OCI-LY7 (cell line): ENCODE data around the gene TOM1L2. TPM values are rescaled to one million over a fixed set of nuclear protein-coding genes. Genes with fewer than 3 reads are reported as not detected.

Source experiments
- BruUV-seq: library from RNA; stranded (reverse); fragments of 400-500 nt; replicated peaks from 2 replicates; lab custom pipeline; 2021; lab: Mats Ljungman, UMichigan
- CTCF ChIA-PET: fragments of 300-600 bp; sonication (Branson Sonifier 250); formaldehyde crosslinking; loops from one replicate; lab custom pipeline; 2022; ENCODE audit warnings: antibody characterized with exemption; ENCODE audit not compliant: unreplicated experiment; lab: Charles Lee
- POLR2A ChIA-PET: fragments of 300-600 bp; sonication (Branson Sonifier 250); formaldehyde crosslinking; loops from one replicate; lab custom pipeline; 2022; ENCODE audit warnings: antibody characterized with exemption; lab: Charles Lee
- DNase-seq: peaks from one replicate; pipeline ENCODE4 v3.0.0-alpha.2; 2015; ENCODE audit warnings: low spot score
- H2AFZ ChIP-seq: fragments of 200-600 bp; sonication (generic), shearing (Covaris generic); 2 replicates; pipeline ENCODE4 v1.6.1; 2014; ENCODE audit warnings: mild to moderate bottlenecking, antibody characterized with exemption, low read length, moderate library complexity
- H3K27ac ChIP-seq: fragments of 200-600 bp; sonication (generic); 2 replicates; pipeline ENCODE4 v1.5.1; 2014; ENCODE audit warnings: mixed run types, low read depth, mild to moderate bottlenecking, moderate library complexity, low read length, inconsistent platforms; ENCODE audit not compliant: poor library complexity, severe bottlenecking
- H3K36me3 ChIP-seq: fragments of 200-600 bp; sonication (generic); 2 replicates; pipeline ENCODE4 v1.6.1; 2014; ENCODE audit warnings: mild to moderate bottlenecking, antibody characterized with exemption, low read length, moderate library complexity, mixed read lengths; ENCODE audit not compliant: insufficient read depth
- H3K4me1 ChIP-seq: fragments of 200-600 bp; sonication (generic); 2 replicates; pipeline ENCODE4 v1.5.1; 2014; ENCODE audit warnings: mild to moderate bottlenecking, low read length; ENCODE audit not compliant: insufficient read depth, poor library complexity, severe bottlenecking
- H3K4me2 ChIP-seq: fragments of 200-600 bp; sonication (generic); 2 replicates; pipeline ENCODE4 v1.6.1; 2014; ENCODE audit warnings: mild to moderate bottlenecking, low read length
- H3K4me3 ChIP-seq: fragments of 200-600 bp; sonication (generic); 2 replicates; pipeline ENCODE4 v1.5.1; 2014; ENCODE audit warnings: mild to moderate bottlenecking, low read depth, low read length; ENCODE audit not compliant: poor library complexity, severe bottlenecking
- H3K79me2 ChIP-seq: fragments of 200-600 bp; sonication (generic); 2 replicates; pipeline ENCODE4 v1.6.1; 2016; ENCODE audit warnings: low read depth, mild to moderate bottlenecking, low read length, moderate library complexity, mixed read lengths; ENCODE audit not compliant: insufficient read depth
- H3K9me2 ChIP-seq: fragments of 200-600 bp; sonication (generic); 2 replicates; pipeline ENCODE4 v1.6.1; 2016; ENCODE audit warnings: mild to moderate bottlenecking, low read length, mixed read lengths; ENCODE audit not compliant: insufficient read depth
- H3K9me3 ChIP-seq: fragments of 200-600 bp; sonication (generic); 2 replicates; pipeline ENCODE4 v1.6.1; 2014; ENCODE audit warnings: mild to moderate bottlenecking, mixed run types, low read length, mixed read lengths
- H4K20me1 ChIP-seq: fragments of 200-600 bp; sonication (generic); 2 replicates; pipeline ENCODE4 v1.6.1; 2014; ENCODE audit warnings: mild to moderate bottlenecking, antibody characterized with exemption, low read length, moderate library complexity, mixed read lengths; ENCODE audit not compliant: insufficient read depth
- EZH2phosphoT487 ChIP-seq: fragments of 200-600 bp; sonication (generic); IDR thresholded peaks from 2 replicates; pipeline ENCODE4 v1.6.1; 2018; ENCODE audit warnings: low read depth, borderline replicate concordance, mild to moderate bottlenecking, mixed run types, antibody characterized with exemption, low read length, moderate library complexity, mixed read lengths
- intact Hi-C: fragments of 100-400 bp; cut with micrococcal nuclease; formaldehyde crosslinking; loops from one replicate; pipeline ENCODE4 v1.10.0; 2022; ENCODE audit not compliant: unreplicated experiment
- total RNA-seq, 2 experiments: library from RNA; depleted of rRNA in 1 of 2; stranded (reverse); fragments of >200 nt in 1 of 2; shearing (Covaris generic) in 1 of 2; gene quantifications; 2 replicates each; pipeline ENCODE4 v1.2.3, GENCODE V29; 2014 to 2022
- TF ChIP-seq, protein P1 (sequence below): fragments of 200-600 bp; sonication (generic); conservative IDR thresholded peaks from 2 replicates; pipeline ENCODE4 v1.5.1; 2014; ENCODE audit warnings: mild to moderate bottlenecking, antibody characterized with exemption, low read length, moderate library complexity, mixed read lengths

Gene TOM1L2
- total RNA-seq, 2 experiments from 2014 or later: 4.9 to 14.3 TPM

GRCh38 chr17:17820046-17820445 lies 152.2 kb downstream of the TOM1L2 start:
- Histone ChIP-seq H3K79me2 (peaks cover 41% of the 10 kb centered on the region), H3K36me3 (peaks cover 73% of the 10 kb centered on the region), H4K20me1 (peaks cover 21% of the 10 kb centered on the region; the same call in 1 of the 2 replicates), H3K4me1 (peaks cover 51% of the 10 kb centered on the region), H3K4me3 (no peak overlapping the region), H3K4me2 (peak overlapping the region; percentile 91; the same call in 1 of the 2 replicates), H3K9me2 (no peaks in the 10 kb centered on the region), H2AFZ (no peak overlapping the region), H3K27ac (no peak overlapping the region), H3K9me3 (no peaks in the 10 kb centered on the region)
- ChIA-PET CTCF (interaction anchor here (1.1 kb wide), 1 partner anchor 17 kb away, joined by 3 read pairs; the partner anchor contains the start of gene SREBF1), POLR2A (interaction anchor here (0.7 to 1.7 kb wide), 4 partner anchors 13 to 138 kb away, joined by 3 to 8 read pairs (median 3); partner anchors contain the start of gene SREBF1)
- intact Hi-C loops: loop anchor here (5.0 kb wide), 1 partner anchor 217 kb away; the partner anchor contains the start of genes ATPAF2 and GID4
- TF ChIP-seq, protein P1, sequence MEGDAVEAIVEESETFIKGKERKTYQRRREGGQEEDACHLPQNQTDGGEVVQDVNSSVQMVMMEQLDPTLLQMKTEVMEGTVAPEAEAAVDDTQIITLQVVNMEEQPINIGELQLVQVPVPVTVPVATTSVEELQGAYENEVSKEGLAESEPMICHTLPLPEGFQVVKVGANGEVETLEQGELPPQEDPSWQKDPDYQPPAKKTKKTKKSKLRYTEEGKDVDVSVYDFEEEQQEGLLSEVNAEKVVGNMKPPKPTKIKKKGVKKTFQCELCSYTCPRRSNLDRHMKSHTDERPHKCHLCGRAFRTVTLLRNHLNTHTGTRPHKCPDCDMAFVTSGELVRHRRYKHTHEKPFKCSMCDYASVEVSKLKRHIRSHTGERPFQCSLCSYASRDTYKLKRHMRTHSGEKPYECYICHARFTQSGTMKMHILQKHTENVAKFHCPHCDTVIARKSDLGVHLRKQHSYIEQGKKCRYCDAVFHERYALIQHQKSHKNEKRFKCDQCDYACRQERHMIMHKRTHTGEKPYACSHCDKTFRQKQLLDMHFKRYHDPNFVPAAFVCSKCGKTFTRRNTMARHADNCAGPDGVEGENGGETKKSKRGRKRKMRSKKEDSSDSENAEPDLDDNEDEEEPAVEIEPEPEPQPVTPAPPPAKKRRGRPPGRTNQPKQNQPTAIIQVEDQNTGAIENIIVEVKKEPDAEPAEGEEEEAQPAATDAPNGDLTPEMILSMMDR: no peak
- no peak for TF ChIP-seq EZH2phosphoT487
- DNase-seq: no peak
- no TSS peak for BruUV-seq

DNA sequence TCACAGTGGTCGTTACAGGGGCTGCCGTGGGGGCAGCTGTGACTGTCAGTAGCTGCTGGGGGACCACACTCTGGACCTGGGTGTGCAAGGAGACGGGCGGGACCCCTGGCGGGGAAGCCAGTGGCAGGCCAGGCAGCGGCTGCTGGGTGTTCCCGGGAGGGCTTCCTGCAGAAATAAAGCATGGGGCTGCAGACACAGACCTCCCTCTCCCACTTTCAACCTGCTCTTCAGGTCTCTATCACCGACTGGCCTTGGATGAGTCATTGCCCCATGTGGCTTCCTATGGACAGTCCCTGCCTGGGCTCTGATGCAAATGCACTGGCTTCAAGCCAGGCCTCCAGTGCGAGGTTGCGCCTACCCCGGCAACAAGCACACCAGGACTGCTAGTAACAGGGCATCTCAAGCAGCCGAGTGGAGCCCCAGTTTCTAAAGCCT lies 152.6 kb downstream of the TOM1L2 start:
- Histone ChIP-seq H3K79me2 (peaks cover 37% of the 10 kb centered on the region), H3K36me3 (peaks cover 77% of the 10 kb centered on the region), H3K4me3 (no peak overlapping the region), H3K4me1 (peaks cover 47% of the 10 kb centered on the region), H2AFZ (no peak overlapping the region), H3K4me2 (peak overlapping the region; percentile 91; the same call in 1 of the 2 replicates), H3K27ac (no peak overlapping the region), H3K9me3 (no peaks in the 10 kb centered on the region), H4K20me1 (peaks cover 21% of the 10 kb centered on the region; the same call in 1 of the 2 replicates), H3K9me2 (no peaks in the 10 kb centered on the region)
- ChIA-PET CTCF (no interaction called here), POLR2A (interaction anchor here (0.7 to 1.1 kb wide), 2 partner anchors 14 to 137 kb away, joined by 3 read pairs; no protein-coding TSS in a partner anchor)
- TF ChIP-seq, protein P1: no peak
- no peak for TF ChIP-seq EZH2phosphoT487
- intact Hi-C loops: no loop called here
- DNase-seq: no peak
- TSS peak; percentile 43 for BruUV-seq

DNA sequence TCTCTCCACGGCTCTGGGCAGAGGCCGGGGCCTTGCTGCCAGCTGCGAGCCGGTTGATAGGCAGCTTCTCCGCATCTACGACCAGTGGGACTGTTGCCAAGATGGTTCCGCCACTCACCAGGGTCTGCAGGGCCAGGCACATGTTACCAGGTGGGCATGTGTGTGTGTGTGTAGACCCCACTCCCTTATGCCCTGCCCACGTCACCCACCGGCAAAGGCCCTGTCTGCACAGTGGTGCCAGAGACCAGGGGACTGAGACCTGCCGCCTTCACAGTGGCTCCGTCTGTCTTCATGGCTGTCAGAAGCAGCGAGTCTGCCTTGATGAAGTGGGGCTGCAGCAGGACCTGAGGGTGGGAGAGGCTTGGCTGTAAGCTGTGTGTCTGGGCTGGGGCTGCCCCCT lies 153.1 kb downstream of the TOM1L2 start:
- no peak for DNase-seq
- peaks cover 82% of the 10 kb centered on the region for H3K36me3 ChIP-seq
- H4K20me1 ChIP-seq: peaks cover 21% of the 10 kb centered on the region; the same call in 1 of the 2 replicates
- H3K27ac ChIP-seq: no peak overlapping the region
- no peaks in the 10 kb centered on the region for H3K9me3 ChIP-seq
- POLR2A ChIA-PET: interaction anchor here (1.8 kb wide), 1 partner anchor 17 kb away, joined by 5 read pairs; no protein-coding TSS in a partner anchor
- CTCF ChIA-PET: no interaction called here
- no peak overlapping the region for H3K4me3 ChIP-seq
- peaks cover 42% of the 10 kb centered on the region for H3K4me1 ChIP-seq
- H3K9me2 ChIP-seq: no peaks in the 10 kb centered on the region
- no peak overlapping the region for H3K4me2 ChIP-seq
- TF ChIP-seq EZH2phosphoT487: no peak
- TF ChIP-seq, protein P1: no peak
- intact Hi-C loops: no loop called here
- BruUV-seq: no TSS peak
- no peak overlapping the region for H2AFZ ChIP-seq
- H3K79me2 ChIP-seq: peaks cover 32% of the 10 kb centered on the region
